GM12891 (cell line): ENCODE results near the gene DNAI4. TPM values are rescaled to one million over a fixed set of nuclear protein-coding genes. Genes with fewer than 3 reads are reported as not detected.
A peak's percentile ranks its signal among the peaks of the same experiment; 100 is the strongest.
"Not testable (repeated sequence)": the region's sequence is repeated elsewhere in the genome, so short reads cannot be mapped to it uniquely, and the experiment has no call there.

Experiments
- DNase-seq: peaks from one replicate; pipeline ENCODE4 v3.0.0; 2011; ENCODE audit warnings: low spot score; ENCODE audit not compliant: insufficient read length
- FAIRE-seq: peaks from 2 replicates; lab custom pipeline; 2011; peaks lifted over from hg19 to GRCh38; lab: Jason Lieb, UNC
- PAX5 ChIP-seq: IDR thresholded peaks from 2 replicates; pipeline ENCODE4 v1.6.1; 2011; ENCODE audit warnings: low read length, moderate library complexity, mild to moderate bottlenecking; ENCODE audit not compliant: insufficient read depth, severe bottlenecking
- POLR2A ChIP-seq: IDR thresholded peaks from 2 replicates; pipeline ENCODE4 v1.6.1; 2011; ENCODE audit warnings: low read depth, low read length, control low read depth
- POLR2AphosphoS5 ChIP-seq: IDR thresholded peaks from 2 replicates; pipeline ENCODE4 v1.6.1; 2011; ENCODE audit warnings: low read depth, low read length, control low read depth
- POU2F2 ChIP-seq: IDR thresholded peaks from 2 replicates; pipeline ENCODE4 v1.6.1; 2011; ENCODE audit warnings: low read depth, mild to moderate bottlenecking, control low read depth, low read length, moderate library complexity
- SPI1 ChIP-seq: IDR thresholded peaks from 2 replicates; pipeline ENCODE4 v1.6.1; 2011; ENCODE audit warnings: low read depth, low read length, control low read depth
- TAF1 ChIP-seq: IDR thresholded peaks from 2 replicates; pipeline ENCODE4 v1.6.1; 2011; ENCODE audit warnings: low read depth, low read length, control low read depth
- polyA plus RNA-seq: library from polyadenylated mRNA; unstranded; fragments of >200 nt; gene quantifications from one replicate; pipeline ENCODE4 v1.2.1, GENCODE V29; 2012; ENCODE audit warnings: low read depth, missing spikeins, inconsistent platforms; ENCODE audit not compliant: missing spikeins

DNAI4 gene
- polyA plus RNA-seq = 0.26 TPM

DNA sequence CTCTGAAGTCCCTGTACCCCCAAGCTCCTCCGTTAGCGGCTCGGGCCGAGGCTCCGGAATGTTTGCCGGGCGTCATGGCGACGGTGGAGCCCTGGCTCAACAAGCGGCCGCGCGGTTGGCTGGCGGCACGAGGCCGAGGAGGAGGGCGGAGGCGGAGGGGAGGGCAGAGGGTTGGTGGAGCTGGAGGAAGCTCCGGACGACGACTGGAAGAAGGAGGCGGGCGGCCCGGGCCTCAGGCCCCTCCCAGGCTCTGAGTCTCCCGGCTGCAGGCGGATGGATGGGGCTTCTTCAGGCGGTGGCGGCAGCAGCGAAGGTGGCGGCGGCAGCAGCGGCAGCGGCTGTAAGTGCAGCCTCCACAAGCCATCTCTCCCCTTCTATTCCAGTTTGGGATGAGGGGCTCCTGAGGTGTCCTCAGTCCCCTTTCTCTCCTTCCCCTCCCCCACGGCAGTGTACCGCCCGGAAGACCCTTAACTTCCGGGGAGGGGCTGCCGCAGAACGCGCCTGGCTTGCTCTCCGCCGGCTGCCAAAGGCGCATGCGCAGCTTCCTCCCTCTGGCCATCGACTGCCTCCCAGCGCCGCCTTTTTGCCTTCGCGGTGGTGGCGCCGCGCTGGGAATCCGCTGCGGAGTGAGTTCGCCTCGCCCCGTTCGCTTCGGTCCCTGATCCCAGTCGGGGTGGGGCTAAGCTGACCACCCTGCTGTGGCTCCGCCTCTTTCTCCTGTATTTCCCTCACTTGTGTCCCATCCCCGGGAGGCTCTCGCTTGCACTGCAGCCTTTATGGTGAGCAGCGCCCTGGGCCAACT lies at the start of gene DNAI4, which contains the start of gene MIER1:
Gene DNAI4, minus strand, starts transcription at position 101 of the 802 bp plus-strand sequence. Its CDS starts 25 bp downstream, at position 76.
Gene MIER1, plus strand, starts transcription at position 235 of the 802 bp plus-strand sequence. Its CDS starts 39 bp downstream, at position 274.
- TF ChIP-seq POU2F2 (0 out of 2 replicates have a peak, but pooled peaks have one; percentile 39), TAF1 (peak; percentile 56; the same call in 1 of the 2 replicates), PAX5 (no peak), SPI1 (no peak), POLR2A (peak; percentile 87), POLR2AphosphoS5 (peak; percentile 76)
- peak; percentile 97 for DNase-seq
- peak; percentile 95 for FAIRE-seq

DNA sequence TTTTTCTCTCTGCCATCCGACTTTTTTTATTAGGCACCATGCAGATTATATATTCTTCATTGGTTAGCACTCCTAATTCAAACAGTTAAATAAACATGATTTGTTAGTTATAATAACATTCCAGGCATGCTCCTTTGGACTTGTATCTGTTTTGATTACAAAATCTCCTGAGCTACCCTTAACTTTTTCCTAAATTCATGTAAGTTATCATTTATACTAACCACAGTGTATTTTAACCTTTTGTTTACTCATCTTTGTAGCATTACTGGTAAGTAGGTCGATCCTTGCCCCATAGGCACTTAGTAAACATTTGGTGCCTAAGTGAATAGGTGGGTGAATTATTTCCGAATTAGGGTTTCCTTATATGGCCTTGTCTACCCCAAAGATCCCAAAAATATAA lies 43.9 kb upstream of the DNAI4 start:
- TF ChIP-seq SPI1 = no peak
- no peak for TF ChIP-seq POLR2A
- TF ChIP-seq POU2F2 = no peak
- TF ChIP-seq PAX5 = no peak
- TF ChIP-seq TAF1 = no peak
- no peak for TF ChIP-seq POLR2AphosphoS5
- no peak for DNase-seq
- FAIRE-seq = no peak

DNA sequence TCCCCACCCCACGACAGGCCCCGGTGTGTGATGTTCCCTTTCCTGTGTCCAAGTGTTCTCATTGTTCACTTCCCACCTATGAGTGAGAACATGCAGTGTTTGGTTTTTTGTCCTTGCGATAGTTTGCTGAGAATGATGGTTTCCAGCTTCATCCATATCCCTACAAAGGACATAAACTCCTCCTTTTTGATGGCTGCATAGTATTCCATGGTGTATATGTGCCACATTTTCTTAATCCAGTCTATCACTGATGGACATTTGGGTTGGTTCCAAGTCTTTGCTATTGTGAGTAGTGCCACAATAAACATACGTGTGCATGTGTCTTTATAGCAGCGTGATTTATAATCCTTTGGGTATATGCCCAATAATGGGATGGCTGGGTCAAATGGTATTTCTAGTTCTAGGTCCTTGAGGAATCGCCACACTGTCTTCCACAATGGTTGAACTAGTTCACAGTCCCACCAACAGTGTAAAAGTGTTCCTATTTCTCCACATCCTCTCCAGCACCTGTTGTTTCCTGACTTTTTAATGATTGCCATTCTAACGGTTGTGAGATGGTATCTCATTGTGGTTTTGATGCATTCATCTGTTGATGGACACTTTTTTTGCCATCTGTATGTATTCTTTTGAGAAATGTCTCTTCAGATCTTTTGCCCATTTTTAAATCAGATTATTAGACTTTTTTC lies 41.7 kb upstream of the DNAI4 start:
- not testable (repeated sequence) for FAIRE-seq, DNase-seq

DNA sequence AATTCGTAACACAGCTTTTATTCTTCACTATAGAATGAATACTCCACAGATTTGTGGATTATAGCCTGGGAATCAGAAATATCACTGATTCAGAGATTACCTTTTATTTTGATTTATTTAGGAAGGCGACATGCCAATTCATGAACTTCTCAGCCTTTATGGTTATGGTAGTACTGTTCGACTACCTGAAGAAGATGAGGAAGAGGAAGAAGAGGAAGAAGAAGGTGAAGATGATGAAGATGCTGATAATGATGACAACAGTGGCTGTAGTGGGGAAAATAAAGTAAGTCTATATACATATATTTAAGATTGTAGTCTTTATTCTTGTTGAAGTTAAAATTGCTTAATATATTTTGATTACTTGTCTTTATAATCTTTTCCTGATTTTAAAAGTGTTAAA lies 33.3 kb upstream of the DNAI4 start:
- TF ChIP-seq PAX5 = no peak
- no peak for TF ChIP-seq POLR2A
- no peak for TF ChIP-seq POU2F2
- no peak for TF ChIP-seq TAF1
- no peak for TF ChIP-seq SPI1
- no peak for TF ChIP-seq POLR2AphosphoS5
- DNase-seq = no peak
- no peak for FAIRE-seq

GRCh38 chr1:66954208-66954607 lies 29.6 kb upstream of the DNAI4 start:
- TF ChIP-seq SPI1 (no peak), POLR2A (no peak), POU2F2 (no peak), POLR2AphosphoS5 (no peak), TAF1 (no peak), PAX5 (no peak)
- FAIRE-seq (peak; percentile 31), DNase-seq (no peak)

GRCh38 chr1:66951513-66951912 lies 26.9 kb upstream of the DNAI4 start:
- DNase-seq (no peak), FAIRE-seq (no peak)
- TF ChIP-seq PAX5 (no peak), POLR2A (no peak), POLR2AphosphoS5 (no peak), POU2F2 (no peak), TAF1 (no peak), SPI1 (no peak)

DNA sequence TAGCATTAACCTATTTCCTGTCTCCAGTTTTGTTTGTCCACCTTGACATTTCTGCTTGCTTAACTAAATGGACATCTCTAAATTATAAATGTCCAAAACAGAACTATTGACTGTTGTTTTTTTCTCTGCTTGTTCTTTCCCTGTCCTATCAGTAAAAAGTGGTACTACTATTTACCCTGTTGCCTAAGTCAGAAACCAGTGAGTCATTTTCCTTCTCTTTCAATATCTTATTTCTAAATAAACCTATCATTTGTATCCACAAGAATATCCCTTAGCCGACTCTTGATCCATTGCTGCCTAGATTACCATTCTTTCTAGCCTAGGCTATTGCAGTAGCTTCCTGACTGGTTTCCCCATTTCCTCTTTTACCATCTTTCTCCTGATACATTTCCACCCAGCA lies 22.6 kb upstream of the DNAI4 start:
- no peak for DNase-seq
- TF ChIP-seq SPI1 (peak; percentile 45; the same call in 1 of the 2 replicates), PAX5 (no peak)
- FAIRE-seq = no peak

GRCh38 chr1:66945316-66945715 lies 20.7 kb upstream of the DNAI4 start:
- no peak for FAIRE-seq
- TF ChIP-seq POLR2AphosphoS5 (no peak), TAF1 (no peak), POU2F2 (no peak), POLR2A (no peak), PAX5 (no peak), SPI1 (no peak)
- no peak for DNase-seq

GRCh38 chr1:66944330-66945274 lies 19.9 kb upstream of the DNAI4 start:
- FAIRE-seq (no peak), DNase-seq (no peak)
- TF ChIP-seq PAX5 (no peak), TAF1 (no peak), SPI1 (no peak), POU2F2 (no peak), POLR2AphosphoS5 (no peak), POLR2A (no peak)
